Breast epithelium (tissue), 4 donors: Measurements from ENCODE around the gene GPR78. TPM values are rescaled to one million over a fixed set of nuclear protein-coding genes. Genes with fewer than 3 reads are reported as not detected.

Source experiments
- DNase-seq, 2 donors: peaks; one replicate each; pipeline ENCODE4 v3.0.0-alpha.2; 2019; ENCODE audit warnings: low spot score in 2 of 2
- H3K27ac ChIP-seq, 2 donors: fragments of 200-600 bp; sonication (generic) in 1 of 2; one replicate each; pipeline ENCODE4 v1.5.1; 2016 to 2019; ENCODE audit warnings: mild to moderate bottlenecking in 1 of 2
- H3K27me3 ChIP-seq, 2 donors: fragments of 200-600 bp; sonication (generic) in 1 of 2; one replicate each; pipeline versions ENCODE4 v1.5.1 to v1.6.0; 2017 to 2019; ENCODE audit warnings: control low read depth in 1 of 2, mild to moderate bottlenecking in 1 of 2
- H3K36me3 ChIP-seq: fragments of 200-600 bp; one replicate; pipeline ENCODE4 v1.5.1; 2019
- H3K4me1 ChIP-seq, 2 donors: fragments of 200-600 bp; sonication (generic); one replicate each; pipeline ENCODE4 v1.5.1; 2016 to 2019; ENCODE audit warnings: control low read depth in 1 of 2
- H3K4me3 ChIP-seq, 3 donors: fragments of 200-600 bp; sonication (generic); 1 replicate in 2 of 3; 2 replicates in 1 of 3; pipeline ENCODE4 v1.5.1; 2016 to 2019; ENCODE audit warnings: mild to moderate bottlenecking in 3 of 3, moderate library complexity in 2 of 3
- H3K9me3 ChIP-seq, 2 donors: fragments of 200-600 bp; sonication (generic) in 1 of 2; one replicate each; pipeline ENCODE4 v1.5.1; 2016 to 2019; ENCODE audit warnings: control low read depth in 1 of 2
- POLR2A ChIP-seq: fragments of 450-650 bp; IDR thresholded peaks from one replicate; pipeline ENCODE4 v1.6.1; 2016; ENCODE audit warnings: antibody characterized with exemption, mild to moderate bottlenecking, moderate library complexity
- POLR2AphosphoS5 ChIP-seq, 3 donors: sonication (generic); formaldehyde crosslinking; IDR thresholded peaks; one replicate each; pipeline ENCODE4 v1.6.1; 2017; ENCODE audit warnings: antibody characterized with exemption in 3 of 3
- intact Hi-C: fragments of 100-400 bp; cut with DNase I; formaldehyde crosslinking; loops from one replicate; pipeline ENCODE4 v1.15.1; 2023; ENCODE audit warnings: low total_unique reads
- total RNA-seq, 3 donors: library from RNA; depleted of rRNA; stranded (reverse); fragments of >200 nt; gene quantifications; one replicate each; pipeline ENCODE4 v1.1.0, GENCODE V29; 2016
- TF ChIP-seq, protein P1 (sequence below), 3 donors: fragments of 450-650 bp; IDR thresholded peaks; one replicate each; pipeline ENCODE4 v1.5.1; 2016 to 2017; ENCODE audit warnings: antibody characterized with exemption in 3 of 3, mild to moderate bottlenecking in 3 of 3, moderate library complexity in 3 of 3

Gene GPR78
- total RNA-seq, 3 donors from 2014 or later: 0.15 to 0.33 TPM; not detected in 1

DNA sequence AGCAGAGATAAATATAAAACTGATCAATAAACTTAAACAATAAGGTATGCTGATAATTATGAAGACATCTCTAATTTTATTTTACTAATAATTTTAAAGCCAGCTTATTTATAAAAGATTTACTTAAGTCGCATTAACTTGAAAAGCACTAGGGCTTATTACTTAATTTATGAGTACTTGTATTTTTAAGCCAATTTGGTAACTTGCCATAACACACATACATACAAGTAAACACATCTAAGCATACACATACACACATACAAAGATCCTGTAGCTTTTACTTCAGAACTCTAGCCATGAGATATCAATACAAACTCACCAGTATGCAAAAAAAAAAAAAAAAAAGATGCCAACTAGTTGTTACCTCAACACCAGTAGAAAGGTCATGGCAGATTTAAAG, 10.0 kb upstream of the GPR78 start:
- H3K27me3 ChIP-seq: no peaks in the 10 kb centered on the region
- intact Hi-C loops: no loop called here

DNA sequence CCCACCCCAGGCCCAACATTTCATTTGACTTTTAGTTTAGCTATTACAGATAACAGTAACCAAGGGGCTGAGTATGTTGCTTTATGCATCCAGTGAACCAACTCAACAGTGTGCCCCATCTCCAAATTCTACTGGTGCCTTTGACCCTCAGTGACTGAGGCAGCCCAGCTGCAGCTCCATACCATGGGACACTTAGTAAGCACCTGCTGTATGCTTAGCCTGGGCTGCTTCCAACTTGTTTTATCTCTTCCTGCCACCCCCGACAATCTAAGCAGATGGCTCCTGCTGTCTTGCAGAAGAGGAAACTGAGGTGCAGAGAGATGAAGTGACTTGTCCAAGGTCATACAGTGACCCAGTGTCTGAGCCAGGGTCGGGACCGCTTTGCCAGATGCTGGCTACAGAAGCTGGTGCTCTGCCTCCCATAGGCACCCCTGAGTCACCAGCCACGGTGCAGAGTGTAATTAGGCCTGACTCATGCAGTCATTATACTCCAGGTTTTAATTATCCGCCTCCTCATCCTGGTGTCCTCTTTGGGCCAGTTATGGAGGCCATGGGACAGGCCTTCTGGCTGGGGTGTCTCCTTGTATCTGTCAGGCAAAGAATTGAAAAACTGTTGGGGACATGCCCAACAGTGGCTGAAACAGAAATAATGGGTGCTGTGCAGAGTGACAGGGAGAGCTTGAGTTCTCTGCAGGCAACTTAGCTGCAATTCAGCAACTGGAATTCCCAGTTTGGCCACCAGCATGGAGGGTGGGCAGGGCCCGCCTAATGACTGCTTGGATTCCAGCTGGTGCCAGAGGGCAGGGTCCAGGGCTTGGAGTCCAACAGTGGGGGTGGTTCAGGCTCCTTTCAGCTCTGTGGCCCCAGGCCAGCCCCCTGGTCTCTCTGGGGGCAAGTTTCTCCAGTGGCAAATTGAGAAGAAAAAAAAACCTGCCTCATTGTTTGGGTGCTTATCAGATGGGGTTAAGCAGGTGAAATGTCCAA, 8.2 kb upstream of the GPR78 start:
- TF ChIP-seq POLR2AphosphoS5 (IDR thresholded peaks at IDR 0.05) (no peak), POLR2A (no peak)
- TF ChIP-seq, protein P1, sequence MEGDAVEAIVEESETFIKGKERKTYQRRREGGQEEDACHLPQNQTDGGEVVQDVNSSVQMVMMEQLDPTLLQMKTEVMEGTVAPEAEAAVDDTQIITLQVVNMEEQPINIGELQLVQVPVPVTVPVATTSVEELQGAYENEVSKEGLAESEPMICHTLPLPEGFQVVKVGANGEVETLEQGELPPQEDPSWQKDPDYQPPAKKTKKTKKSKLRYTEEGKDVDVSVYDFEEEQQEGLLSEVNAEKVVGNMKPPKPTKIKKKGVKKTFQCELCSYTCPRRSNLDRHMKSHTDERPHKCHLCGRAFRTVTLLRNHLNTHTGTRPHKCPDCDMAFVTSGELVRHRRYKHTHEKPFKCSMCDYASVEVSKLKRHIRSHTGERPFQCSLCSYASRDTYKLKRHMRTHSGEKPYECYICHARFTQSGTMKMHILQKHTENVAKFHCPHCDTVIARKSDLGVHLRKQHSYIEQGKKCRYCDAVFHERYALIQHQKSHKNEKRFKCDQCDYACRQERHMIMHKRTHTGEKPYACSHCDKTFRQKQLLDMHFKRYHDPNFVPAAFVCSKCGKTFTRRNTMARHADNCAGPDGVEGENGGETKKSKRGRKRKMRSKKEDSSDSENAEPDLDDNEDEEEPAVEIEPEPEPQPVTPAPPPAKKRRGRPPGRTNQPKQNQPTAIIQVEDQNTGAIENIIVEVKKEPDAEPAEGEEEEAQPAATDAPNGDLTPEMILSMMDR (IDR thresholded peaks at IDR 0.05): no peak
- intact Hi-C loops: no loop called here
- Histone ChIP-seq H3K4me1 (no peaks in the 10 kb centered on the region), H3K27me3 (no peaks in the 10 kb centered on the region), H3K36me3 (no peaks in the 10 kb centered on the region), H3K27ac (no peak overlapping the region), H3K9me3 (no peaks in the 10 kb centered on the region), H3K4me3 (no peak overlapping the region)
- no peak for DNase-seq

More for the DNA sequence above, 10.0 kb upstream of the GPR78 start:
- Histone ChIP-seq H3K9me3 (no peaks in the 10 kb centered on the region), H3K27ac (no peak overlapping the region), H3K4me1 (no peaks in the 10 kb centered on the region), H3K4me3 (no peak overlapping the region), H3K36me3 (no peaks in the 10 kb centered on the region)
- no peak for TF ChIP-seq POLR2AphosphoS5 (IDR thresholded peaks at IDR 0.05)
- no peak for TF ChIP-seq POLR2A
- TF ChIP-seq, protein P1 (IDR thresholded peaks at IDR 0.05): no peak
- DNase-seq: no peak

DNA sequence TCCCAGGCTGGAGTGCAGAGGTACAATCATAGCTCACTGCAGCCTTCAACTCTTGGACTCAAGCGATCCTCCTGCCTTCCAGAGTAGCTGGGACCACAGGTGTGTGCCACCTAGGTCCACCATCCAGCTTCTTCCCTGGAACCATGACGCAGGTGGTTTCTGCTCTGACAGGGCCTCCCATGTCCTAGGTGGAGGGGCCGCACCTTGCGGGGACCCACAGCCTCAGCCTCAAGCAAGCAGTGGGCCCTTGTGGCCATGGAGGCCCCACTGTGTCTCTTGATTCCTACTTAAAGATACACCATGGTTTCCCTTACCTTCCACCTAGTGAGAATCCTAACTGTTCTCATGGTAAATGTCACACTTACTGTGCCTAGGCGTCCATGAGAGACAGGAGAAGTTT, 6.9 kb upstream of the GPR78 start:
- Histone ChIP-seq H3K27me3 (no peaks in the 10 kb centered on the region), H3K36me3 (no peaks in the 10 kb centered on the region), H3K4me3 (no peak overlapping the region), H3K9me3 (no peaks in the 10 kb centered on the region), H3K4me1 (no peaks in the 10 kb centered on the region), H3K27ac (no peak overlapping the region)
- TF ChIP-seq POLR2AphosphoS5 (IDR thresholded peaks at IDR 0.05) (no peak), POLR2A (no peak)
- TF ChIP-seq, protein P1 (IDR thresholded peaks at IDR 0.05): no peak
- no peak for DNase-seq
- intact Hi-C loops: no loop called here

DNA sequence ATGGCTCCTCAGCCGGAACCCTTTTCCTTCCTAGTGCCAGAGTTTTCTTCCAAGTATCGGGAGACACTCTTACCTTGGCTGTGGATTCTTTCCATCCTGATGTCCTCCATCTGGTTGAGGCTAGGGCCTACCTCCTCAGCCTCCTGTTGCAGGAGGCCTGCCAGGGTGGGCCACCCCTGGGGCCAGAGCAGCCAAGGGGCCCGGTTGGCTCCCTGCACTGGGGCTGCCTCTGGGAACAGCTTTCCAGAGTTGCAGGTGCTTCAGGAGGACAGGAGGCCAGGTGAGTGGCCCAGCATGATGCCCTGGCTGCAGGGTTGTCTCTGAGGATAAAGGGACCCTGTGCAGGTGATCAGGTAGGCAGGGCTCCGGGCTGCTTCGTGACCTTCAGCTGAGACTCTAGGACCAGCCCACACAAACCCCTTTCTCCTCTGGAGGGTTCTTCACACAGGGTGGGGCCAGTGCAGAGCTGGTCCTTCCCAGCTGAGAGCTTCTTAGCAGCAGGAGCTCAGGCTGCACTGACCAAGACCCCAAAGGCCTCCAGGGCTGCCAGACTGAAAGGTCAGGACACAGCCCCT, 5.3 kb upstream of the GPR78 start:
- DNase-seq: no peak
- intact Hi-C loops: loop anchor here (1.0 kb wide), 1 partner anchor 25 kb away; no protein-coding TSS in a partner anchor

More for the DNA sequence above, 5.3 kb upstream of the GPR78 start:
- Histone ChIP-seq H3K27me3 (peaks cover 0 to 15% of the 10 kb centered on the region in 2 donors), H3K4me1 (no peaks in the 10 kb centered on the region), H3K9me3 (no peaks in the 10 kb centered on the region), H3K27ac (no peak overlapping the region), H3K36me3 (no peaks in the 10 kb centered on the region), H3K4me3 (no peak overlapping the region)
- TF ChIP-seq, protein P1 (IDR thresholded peaks at IDR 0.05): no peak
- TF ChIP-seq POLR2AphosphoS5 (IDR thresholded peaks at IDR 0.05) (no peak), POLR2A (no peak)
